Astrocyte (in vitro differentiated cells and primary cell): ENCODE data around the gene KRTAP29-1. TPM values are rescaled to one million over a fixed set of nuclear protein-coding genes. Genes with fewer than 3 reads are reported as not detected.

Source experiments
- DNase-seq: peaks from one replicate; pipeline ENCODE4 v3.0.0-alpha.2; 2010; ENCODE audit warnings: low read depth
- FAIRE-seq: peaks from 2 replicates; lab custom pipeline; 2011; peaks lifted over from hg19 to GRCh38; lab: Jason Lieb, UNC
- H2AFZ ChIP-seq: 2 replicates; pipeline ENCODE4 v1.6.0; 2012; ENCODE audit warnings: low read depth, low read length, inconsistent platforms
- H3K27ac ChIP-seq: 2 replicates; pipeline ENCODE4 v1.5.1; 2011; ENCODE audit warnings: low read depth, low read length, inconsistent platforms
- H3K27me3 ChIP-seq: 2 replicates; pipeline ENCODE4 v1.6.0; 2011; ENCODE audit warnings: low read length, inconsistent platforms; ENCODE audit not compliant: insufficient read depth
- H3K36me3 ChIP-seq: 2 replicates; pipeline ENCODE4 v1.5.1; 2011; ENCODE audit warnings: low read length, inconsistent platforms; ENCODE audit not compliant: insufficient read depth
- H3K4me1 ChIP-seq: 2 replicates; pipeline ENCODE4 v1.5.1; 2011; ENCODE audit warnings: low read length, inconsistent platforms; ENCODE audit not compliant: insufficient read depth
- H3K4me2 ChIP-seq: 2 replicates; pipeline ENCODE4 v1.6.0; 2012; ENCODE audit warnings: low read length, inconsistent platforms
- H3K4me3 ChIP-seq: 2 replicates; pipeline ENCODE4 v1.5.1; 2011; ENCODE audit warnings: low read depth, mild to moderate bottlenecking, low read length, inconsistent platforms; ENCODE audit not compliant: insufficient read depth
- H3K79me2 ChIP-seq: 2 replicates; pipeline ENCODE4 v1.6.0; 2012; ENCODE audit warnings: mild to moderate bottlenecking, low read length, inconsistent platforms; ENCODE audit not compliant: insufficient read depth
- H3K9ac ChIP-seq: 2 replicates; pipeline ENCODE4 v1.6.0; 2012; ENCODE audit warnings: mild to moderate bottlenecking, low read length, inconsistent platforms
- H3K9me3 ChIP-seq: 2 replicates; pipeline ENCODE4 v1.5.1; 2012; ENCODE audit warnings: low read depth, mild to moderate bottlenecking, low read length, inconsistent platforms; ENCODE audit not compliant: insufficient read depth
- H4K20me1 ChIP-seq: 2 replicates; pipeline ENCODE4 v1.6.0; 2012; ENCODE audit warnings: low read length, inconsistent platforms; ENCODE audit not compliant: insufficient read depth
- H3K27ac Mint-ChIP-seq: one replicate; pipeline ENCODE4 v1.8.0; 2021; ENCODE audit warnings: mild to moderate bottlenecking, mixed read lengths; ENCODE audit not compliant: unreplicated experiment
- H3K27me3 Mint-ChIP-seq: one replicate; pipeline ENCODE4 v1.8.0; 2021; ENCODE audit warnings: low read depth, mixed read lengths; ENCODE audit not compliant: unreplicated experiment
- H3K36me3 Mint-ChIP-seq: one replicate; pipeline ENCODE4 v1.8.0; 2021; ENCODE audit warnings: low read depth, mixed read lengths; ENCODE audit not compliant: unreplicated experiment
- H3K4me1 Mint-ChIP-seq: one replicate; pipeline ENCODE4 v1.8.0; 2021; ENCODE audit warnings: low read depth, mixed read lengths; ENCODE audit not compliant: unreplicated experiment
- H3K4me3 Mint-ChIP-seq: one replicate; pipeline ENCODE4 v1.8.0; 2021; ENCODE audit warnings: mild to moderate bottlenecking, moderate library complexity, mixed read lengths; ENCODE audit not compliant: unreplicated experiment
- H3K9me3 Mint-ChIP-seq: one replicate; pipeline ENCODE4 v1.8.0; 2021; ENCODE audit warnings: mild to moderate bottlenecking, mixed read lengths; ENCODE audit not compliant: unreplicated experiment
- EZH2 ChIP-seq: IDR thresholded peaks from 2 replicates; pipeline ENCODE4 v1.6.1; 2012; ENCODE audit warnings: mild to moderate bottlenecking, low read length, inconsistent platforms; ENCODE audit not compliant: insufficient read depth
- total RNA-seq: library from RNA; stranded (reverse); gene quantifications from 2 replicates; pipeline ENCODE4 v1.2.1, GENCODE V29; 2021
- TF ChIP-seq, protein P1 (sequence below): IDR thresholded peaks from 2 replicates; pipeline ENCODE4 v1.5.1; 2011; ENCODE audit warnings: low read depth, mild to moderate bottlenecking, inconsistent platforms, low read length, moderate library complexity; ENCODE audit not compliant: insufficient read depth

The KRTAP29-1 gene
- total RNA-seq, 1 donor from 2014 or later = not detected

DNA sequence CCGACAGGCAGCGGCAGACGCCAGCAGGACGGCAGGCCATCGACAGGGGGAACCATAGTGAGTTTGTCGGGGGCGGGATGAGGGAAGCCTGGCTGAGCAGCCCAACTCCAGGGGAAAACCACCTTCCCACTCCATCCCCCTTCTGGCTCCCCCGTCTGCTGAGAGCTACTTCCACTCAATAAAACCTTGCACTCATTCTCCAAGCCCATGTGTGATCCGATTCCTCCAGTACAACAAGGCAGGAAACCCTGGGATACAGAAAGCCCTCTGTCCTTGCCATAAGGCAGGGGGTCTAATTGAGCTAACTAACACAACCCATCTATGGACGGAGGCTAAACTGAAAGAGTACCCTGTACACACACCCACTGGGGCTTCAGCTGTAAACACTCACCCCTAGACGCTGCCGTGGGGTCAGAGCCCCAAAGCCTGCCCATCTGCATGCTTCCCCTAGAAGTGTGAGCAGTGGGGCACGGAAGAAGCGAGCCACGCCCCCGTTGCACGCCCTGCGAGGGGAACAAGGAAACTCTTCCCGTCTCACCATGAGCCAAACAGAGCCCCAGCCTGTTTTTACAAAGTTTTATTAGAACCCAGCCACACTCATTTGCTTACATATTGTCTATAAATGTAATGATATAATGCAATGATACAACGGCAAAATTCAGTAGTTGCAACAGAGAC is 4.1 kb downstream of the KRTAP29-1 start:
- no peak overlapping the region for H3K4me3 Mint-ChIP-seq
- TF ChIP-seq EZH2 = no peak
- TF ChIP-seq, protein P1, sequence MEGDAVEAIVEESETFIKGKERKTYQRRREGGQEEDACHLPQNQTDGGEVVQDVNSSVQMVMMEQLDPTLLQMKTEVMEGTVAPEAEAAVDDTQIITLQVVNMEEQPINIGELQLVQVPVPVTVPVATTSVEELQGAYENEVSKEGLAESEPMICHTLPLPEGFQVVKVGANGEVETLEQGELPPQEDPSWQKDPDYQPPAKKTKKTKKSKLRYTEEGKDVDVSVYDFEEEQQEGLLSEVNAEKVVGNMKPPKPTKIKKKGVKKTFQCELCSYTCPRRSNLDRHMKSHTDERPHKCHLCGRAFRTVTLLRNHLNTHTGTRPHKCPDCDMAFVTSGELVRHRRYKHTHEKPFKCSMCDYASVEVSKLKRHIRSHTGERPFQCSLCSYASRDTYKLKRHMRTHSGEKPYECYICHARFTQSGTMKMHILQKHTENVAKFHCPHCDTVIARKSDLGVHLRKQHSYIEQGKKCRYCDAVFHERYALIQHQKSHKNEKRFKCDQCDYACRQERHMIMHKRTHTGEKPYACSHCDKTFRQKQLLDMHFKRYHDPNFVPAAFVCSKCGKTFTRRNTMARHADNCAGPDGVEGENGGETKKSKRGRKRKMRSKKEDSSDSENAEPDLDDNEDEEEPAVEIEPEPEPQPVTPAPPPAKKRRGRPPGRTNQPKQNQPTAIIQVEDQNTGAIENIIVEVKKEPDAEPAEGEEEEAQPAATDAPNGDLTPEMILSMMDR = no peak
- no peak overlapping the region for H3K27ac Mint-ChIP-seq
- no peak overlapping the region for H3K4me2 ChIP-seq
- H3K4me1 ChIP-seq = no peaks in the 10 kb centered on the region
- H3K27me3 ChIP-seq = no peaks in the 10 kb centered on the region
- no peaks in the 10 kb centered on the region for H3K9me3 Mint-ChIP-seq
- peaks cover 5% of the 10 kb centered on the region for H3K27me3 Mint-ChIP-seq
- no peaks in the 10 kb centered on the region for H3K79me2 ChIP-seq
- H3K27ac ChIP-seq = no peak overlapping the region
- DNase-seq = no peak
- H4K20me1 ChIP-seq = no peaks in the 10 kb centered on the region
- no peak overlapping the region for H3K4me3 ChIP-seq
- no peaks in the 10 kb centered on the region for H3K36me3 Mint-ChIP-seq
- no peaks in the 10 kb centered on the region for H3K4me1 Mint-ChIP-seq
- no peak overlapping the region for H3K9ac ChIP-seq
- no peak for FAIRE-seq
- no peaks in the 10 kb centered on the region for H3K9me3 ChIP-seq
- no peak overlapping the region for H2AFZ ChIP-seq
- no peaks in the 10 kb centered on the region for H3K36me3 ChIP-seq

DNA sequence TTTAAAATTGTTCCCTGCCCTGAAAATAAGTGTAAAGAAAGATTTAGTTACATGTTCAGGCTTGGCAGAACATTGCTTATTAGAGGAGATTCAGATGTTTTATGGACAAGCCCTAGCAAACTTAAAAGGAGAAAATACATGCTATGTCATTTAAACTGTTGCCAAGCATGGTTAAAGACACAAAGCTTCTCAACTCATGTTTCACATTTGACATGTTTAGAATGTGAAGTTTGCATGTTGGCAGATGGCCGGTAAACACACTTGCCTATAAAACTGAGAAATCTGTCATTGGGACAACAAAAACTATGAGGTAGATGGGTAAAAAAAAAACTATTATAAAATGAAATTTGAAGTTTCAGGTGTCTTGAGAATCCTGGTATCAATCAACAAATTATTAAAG is 5.8 kb downstream of the KRTAP29-1 start:
- Histone ChIP-seq H3K9ac (no peak overlapping the region), H3K36me3 (no peaks in the 10 kb centered on the region), H3K4me1 (no peaks in the 10 kb centered on the region), H3K4me3 (no peak overlapping the region), H3K9me3 (no peaks in the 10 kb centered on the region), H3K27ac (no peak overlapping the region), H4K20me1 (no peaks in the 10 kb centered on the region), H3K79me2 (no peaks in the 10 kb centered on the region), H3K4me2 (no peak overlapping the region), H2AFZ (no peak overlapping the region), H3K27me3 (no peaks in the 10 kb centered on the region)
- no peak overlapping the region for H3K27ac Mint-ChIP-seq
- no peaks in the 10 kb centered on the region for H3K4me1 Mint-ChIP-seq
- no peak for TF ChIP-seq EZH2
- TF ChIP-seq, protein P1 = no peak
- peaks cover under 1% of the 10 kb centered on the region for H3K27me3 Mint-ChIP-seq
- no peak for FAIRE-seq
- no peaks in the 10 kb centered on the region for H3K9me3 Mint-ChIP-seq
- DNase-seq = no peak
- H3K4me3 Mint-ChIP-seq = no peak overlapping the region
- no peaks in the 10 kb centered on the region for H3K36me3 Mint-ChIP-seq

GRCh38 chr17:41294016-41294415 is 8.6 kb downstream of the KRTAP29-1 start:
- no peak overlapping the region for H2AFZ ChIP-seq
- Mint-ChIP-seq H3K27me3 (no peaks in the 10 kb centered on the region), H3K4me3 (no peak overlapping the region), H3K27ac (no peak overlapping the region), H3K9me3 (no peaks in the 10 kb centered on the region), H3K36me3 (no peaks in the 10 kb centered on the region), H3K4me1 (no peaks in the 10 kb centered on the region)
- no peak overlapping the region for H3K9ac ChIP-seq
- H3K4me3 ChIP-seq = no peak overlapping the region
- H3K9me3 ChIP-seq = no peaks in the 10 kb centered on the region
- no peaks in the 10 kb centered on the region for H3K4me1 ChIP-seq
- H3K27ac ChIP-seq = no peak overlapping the region
- no peak overlapping the region for H3K4me2 ChIP-seq
- H4K20me1 ChIP-seq = no peaks in the 10 kb centered on the region
- TF ChIP-seq EZH2 = no peak
- TF ChIP-seq, protein P1 = no peak
- H3K79me2 ChIP-seq = no peaks in the 10 kb centered on the region
- DNase-seq (no peak), FAIRE-seq (no peak)
- no peaks in the 10 kb centered on the region for H3K36me3 ChIP-seq
- H3K27me3 ChIP-seq = no peaks in the 10 kb centered on the region
